Fibroblast of skin of scalp (primary cell): ENCODE results near the gene TUBA3D.
A peak's percentile ranks its signal among the peaks of the same experiment; 100 is the strongest.
"Not testable (repeated sequence)": the region's sequence is repeated elsewhere in the genome, so short reads cannot be mapped to it uniquely, and the experiment has no call there.

ENCODE experiments used
- DNase-seq: peaks from one replicate; pipeline ENCODE4 v3.0.0-alpha.2; 2013

Gene TUBA3D

DNA sequence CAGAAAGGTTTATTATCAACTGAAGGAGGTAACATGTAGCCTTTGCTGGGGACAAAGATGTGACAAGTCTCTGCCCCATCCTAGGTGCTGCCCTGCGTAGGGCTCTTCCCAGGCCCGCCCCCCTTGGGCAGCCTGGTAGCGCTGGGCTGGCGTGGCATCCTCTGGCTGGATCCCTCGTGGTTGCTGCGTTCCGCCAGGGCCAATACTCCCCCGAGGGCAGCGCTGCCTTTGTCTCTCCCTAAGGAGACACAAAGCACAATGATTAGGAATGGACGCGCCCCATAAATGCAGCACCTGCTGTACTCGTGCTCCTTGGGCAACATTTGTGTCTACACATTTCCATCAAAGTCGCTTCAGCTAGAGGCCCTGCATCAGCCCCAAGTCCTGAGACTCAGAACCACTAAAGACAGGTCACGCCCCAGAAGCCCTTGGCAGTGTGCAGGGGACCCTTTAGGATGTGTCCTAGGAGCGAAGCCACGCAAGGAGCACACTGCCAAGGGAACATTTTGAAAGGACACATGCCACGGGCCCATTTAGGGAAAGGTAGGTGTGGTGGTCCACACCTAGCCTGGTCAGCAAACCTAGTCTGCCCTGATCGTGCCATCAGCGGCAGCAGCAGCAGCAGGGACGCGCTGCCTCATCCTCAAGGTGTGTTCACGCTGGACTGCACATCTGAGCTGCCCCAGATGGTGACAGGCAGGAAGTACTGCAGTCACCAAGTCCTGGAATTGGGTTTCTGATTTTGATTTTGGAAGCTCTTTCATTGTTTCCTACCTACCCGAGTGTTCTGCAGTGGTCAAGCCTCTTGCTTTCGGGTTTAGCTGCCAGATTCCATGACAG, 8.3 kb downstream of the TUBA3D start:
- not testable (repeated sequence) for DNase-seq

DNA sequence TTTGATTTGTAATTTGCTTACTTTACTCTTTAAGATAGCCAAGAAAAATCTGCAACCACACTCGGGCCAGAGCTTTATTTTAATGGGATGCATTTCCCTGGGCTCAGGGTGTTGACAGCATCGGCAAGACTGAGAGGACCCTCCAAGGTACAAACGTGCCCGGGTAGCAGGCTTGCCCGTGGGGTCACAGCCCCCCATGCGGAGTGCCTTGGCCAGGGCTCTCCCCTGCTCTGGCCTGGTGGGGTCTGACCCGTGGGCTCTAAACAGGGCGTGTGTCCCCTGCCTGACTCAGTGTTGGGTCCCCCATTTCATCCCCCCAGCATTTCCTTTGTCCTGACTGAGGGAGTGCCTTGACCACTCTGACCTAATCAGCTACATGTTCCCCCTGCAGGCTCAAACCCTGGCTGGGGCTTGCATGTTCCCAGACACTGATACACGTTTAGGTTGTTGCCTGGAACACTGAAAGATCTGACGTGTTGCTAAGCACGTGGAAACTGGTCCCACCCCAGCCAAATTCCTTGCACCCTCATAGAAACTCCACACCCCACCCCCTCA, 9.1 kb downstream of the TUBA3D start:
- DNase-seq = not testable (repeated sequence)

DNA sequence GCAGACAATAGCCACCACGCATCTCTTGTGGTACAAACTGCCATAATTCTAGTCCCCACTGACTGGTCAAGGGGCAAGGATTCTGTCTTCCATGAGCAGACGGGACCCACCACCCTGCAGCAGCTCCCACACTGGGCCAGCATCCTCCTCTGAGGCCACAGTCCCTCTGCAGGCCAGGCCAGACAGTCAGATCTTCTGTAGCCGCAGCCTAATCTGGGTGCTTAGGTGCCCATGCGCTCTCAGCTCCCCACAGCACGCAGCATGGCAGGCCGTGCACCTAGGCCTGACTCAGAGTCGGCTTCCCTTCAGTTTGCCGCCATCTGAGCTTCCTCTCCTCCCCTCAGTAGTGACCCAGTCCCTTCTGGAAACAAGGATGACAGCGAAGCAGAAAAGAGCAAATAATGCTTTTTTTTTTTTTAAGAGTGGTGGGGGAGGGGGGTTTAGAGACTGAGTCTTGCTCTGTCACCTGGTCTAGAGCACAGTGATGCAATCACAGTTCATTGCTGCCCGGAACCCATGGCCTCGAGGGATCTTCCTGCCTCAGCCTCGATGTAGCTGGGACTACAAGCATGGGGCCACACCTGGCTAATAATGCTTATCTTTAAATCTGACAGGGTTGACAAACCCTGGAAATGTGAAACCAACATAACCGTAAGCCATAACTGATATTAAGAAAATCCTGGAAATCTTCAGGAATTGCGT, 10.4 kb downstream of the TUBA3D start:
- not testable (repeated sequence) for DNase-seq

DNA sequence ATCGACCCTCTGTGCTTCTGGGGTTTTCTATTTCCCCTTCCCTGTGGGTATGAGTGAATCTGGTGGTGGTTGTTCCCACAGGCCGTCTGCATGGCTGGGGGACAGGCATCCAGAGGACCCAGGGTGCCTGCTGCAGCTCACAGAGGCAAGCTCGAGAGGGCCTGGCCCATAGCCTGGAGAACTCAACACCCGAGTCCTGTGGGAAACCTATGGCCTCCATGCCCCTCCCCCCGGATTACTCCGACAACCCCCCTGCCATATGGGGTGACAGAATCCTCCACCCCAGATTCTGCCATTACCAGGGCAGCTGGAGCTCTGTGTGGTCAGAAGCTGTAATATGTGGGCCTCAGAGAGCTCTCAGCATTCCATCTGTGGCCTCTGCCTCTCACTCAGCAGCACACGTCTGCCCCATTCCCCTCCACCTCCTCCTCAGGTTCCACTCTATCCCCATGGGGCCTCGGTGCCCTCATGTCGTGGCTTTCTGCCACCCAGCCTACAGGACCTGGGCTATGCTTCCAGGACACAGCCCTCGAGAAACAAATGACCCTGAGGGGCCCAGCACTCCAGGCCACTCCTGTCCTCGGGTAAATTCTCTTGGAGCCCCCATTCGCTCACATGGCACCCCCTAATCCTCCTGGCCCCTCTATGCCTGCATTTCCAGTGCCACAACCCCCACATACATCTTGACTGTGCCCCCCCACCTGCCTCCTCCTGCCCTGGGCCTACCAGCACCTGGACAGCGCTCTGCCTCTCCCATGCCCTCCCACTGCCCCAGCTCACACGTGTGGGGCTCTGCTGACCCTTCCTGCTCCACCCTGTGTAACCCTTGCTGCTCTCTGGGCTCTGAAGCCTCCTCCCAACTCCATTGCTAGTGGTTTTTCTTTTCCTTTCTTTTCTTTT, 12.6 kb downstream of the TUBA3D start:
- DNase-seq = no peak

DNA sequence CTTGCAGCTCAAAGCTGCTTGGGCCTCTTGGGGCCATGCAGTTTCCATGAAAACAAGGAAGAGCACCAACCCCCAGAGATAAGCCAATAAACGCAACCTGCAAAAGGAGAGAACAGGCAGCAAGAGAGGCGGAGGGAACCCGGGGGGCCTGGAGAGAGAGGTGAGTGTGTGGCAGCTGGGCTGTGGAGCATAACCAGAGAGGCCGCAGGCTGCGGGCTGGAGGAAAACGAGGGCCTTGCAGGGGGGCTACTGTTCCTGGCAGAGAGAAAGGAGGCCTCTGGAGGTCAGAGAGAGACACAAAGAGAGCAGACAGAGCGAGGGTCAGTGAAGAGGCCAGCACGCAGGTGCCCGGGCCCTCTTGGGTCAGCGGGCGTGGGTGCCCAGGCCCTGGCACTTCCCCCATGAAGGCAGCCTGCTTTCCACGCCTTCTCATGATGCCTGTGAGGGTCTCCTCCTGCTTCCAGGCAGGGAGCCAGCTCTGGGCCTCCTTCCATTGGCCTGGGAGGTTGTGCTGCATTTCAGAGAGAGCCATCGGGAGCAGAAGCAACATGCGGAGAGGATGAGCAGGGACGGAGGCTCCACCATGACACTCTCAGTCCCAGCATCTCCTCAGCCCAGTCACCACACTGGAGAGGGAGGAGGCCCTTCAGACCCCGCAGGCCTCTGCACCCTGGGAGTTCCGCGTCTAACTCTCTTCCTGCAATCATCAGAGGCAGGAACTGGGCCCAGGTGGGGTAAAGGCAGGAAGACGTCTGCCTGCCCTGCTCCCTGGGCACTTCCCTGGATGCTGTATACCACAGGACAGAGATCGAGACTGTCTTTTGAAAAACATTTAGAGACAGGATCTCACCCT, 14.9 kb downstream of the TUBA3D start:
- DNase-seq = not testable (repeated sequence)

DNA sequence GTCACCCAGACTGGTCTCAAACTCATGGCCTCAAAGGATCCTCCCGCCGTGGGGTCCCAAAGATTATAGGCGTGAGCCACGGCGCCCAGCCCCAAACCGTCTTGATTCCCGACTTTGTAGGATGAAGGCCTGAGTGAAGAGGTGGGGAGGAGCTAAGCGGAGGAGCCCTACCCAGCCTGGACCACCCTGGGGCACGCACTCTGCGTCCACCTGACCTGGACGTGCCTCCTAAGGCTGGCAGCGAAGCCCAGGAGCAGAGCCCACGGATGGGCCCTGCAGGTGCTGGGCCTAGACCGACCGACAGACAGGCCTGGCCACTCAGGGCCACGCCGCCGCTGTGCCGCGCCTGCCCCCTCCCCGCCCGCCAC, 15.5 kb downstream of the TUBA3D start:
- not testable (repeated sequence) for DNase-seq

DNA sequence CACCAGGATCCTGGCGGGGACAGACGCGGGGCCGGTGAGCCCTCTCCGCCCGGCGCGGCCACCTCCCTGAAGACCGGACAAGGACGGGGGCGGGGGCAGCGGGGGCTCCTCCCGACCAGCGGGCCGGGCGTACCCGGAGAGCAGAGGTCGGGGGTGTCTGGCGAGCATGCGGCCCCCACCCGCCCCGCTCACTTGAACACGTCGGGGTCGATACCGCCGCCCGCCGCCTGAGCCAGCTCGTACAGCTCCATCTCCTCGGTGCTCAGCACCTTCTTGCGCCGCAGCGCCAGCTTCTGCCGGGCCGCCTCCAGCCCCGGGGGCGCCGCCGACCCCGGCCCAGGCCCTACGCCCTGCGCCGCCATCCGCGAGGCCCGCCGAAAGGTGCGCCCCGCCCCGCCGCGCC, 16.1 kb downstream of the TUBA3D start, which contains the start of gene MZT2A:
TSS of gene MZT2A (minus strand) at position 383 of the 403 bp plus-strand sequence. CDS start at position 362, 21 bp downstream.
- DNase-seq = not testable (repeated sequence)

DNA sequence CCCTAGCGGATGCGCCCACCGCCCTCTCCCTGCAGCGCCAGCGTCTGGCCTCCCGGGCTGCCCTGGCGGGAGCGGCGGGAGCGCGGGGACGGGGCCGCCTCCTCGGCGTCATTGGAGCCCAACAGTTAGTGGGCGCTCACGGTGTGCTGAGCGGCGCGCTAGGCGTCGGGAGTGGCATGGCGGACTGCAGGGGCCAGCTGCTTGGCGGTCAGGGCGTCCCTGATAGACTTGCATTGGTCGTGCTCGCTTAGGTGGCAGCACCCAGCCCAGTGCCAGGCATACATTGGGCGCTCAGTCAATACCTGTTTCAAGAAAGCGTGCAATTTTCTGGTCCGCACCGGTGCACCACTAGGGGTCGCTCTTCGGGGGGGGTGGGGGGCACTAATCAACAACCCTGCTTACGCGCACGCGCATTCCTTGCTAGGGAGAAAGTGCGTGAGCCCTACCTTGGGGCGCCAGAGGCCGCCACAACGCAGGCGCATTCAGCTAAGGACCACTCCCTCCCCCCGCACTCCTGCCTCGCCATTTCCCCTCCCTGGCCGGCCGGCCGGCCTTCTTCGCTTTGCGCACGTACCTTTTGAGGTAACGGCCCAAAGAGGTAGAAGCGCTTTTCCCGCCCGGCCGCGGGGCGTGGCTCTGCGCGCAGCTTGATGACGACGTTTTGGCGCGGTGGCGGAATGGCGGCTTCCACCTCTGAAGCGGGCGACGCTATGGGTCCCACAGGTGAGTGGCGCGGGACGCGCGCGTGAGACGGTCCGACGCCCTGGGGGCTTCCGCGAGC, 16.7 kb downstream of the TUBA3D start:
- peak; percentile 93 for DNase-seq

DNA sequence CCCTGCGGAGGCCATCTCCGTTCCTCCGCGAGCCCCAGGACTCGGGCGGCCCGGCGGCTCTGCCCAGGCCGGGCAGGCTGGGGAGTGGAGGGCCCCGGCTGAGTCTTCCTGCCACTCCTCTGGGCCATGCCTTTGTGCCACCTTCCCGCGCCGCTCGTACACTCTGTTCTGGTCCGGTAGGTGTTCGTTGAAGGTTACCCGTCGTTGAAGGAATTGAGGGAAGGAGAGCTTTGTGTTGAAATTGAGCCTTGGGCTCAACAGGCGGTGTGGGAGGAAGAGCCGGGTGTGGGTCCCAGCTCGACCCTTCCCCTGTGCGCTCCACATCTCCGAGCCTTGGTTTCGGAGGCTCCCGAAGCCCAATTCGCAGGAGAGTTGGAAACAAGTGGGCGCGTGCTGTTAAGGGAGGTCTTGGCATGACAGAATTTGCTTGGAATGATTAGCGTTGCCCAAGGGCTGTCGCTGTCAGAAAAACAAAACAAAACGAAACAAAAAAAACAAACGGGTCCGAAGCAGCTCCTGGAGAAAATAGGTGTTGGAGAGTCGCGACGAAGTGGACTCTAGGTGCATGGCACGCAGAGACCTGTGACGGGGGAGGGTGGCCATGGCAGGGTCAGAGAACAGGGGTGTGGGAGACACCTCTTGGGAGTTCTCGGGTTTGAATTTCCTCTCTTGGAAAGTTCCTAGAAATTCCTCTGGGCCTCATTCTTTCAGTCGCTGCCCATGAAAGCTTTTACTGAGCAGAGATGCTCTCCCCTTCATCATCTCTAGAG, 17.5 kb downstream of the TUBA3D start:
- DNase-seq = no peak

DNA sequence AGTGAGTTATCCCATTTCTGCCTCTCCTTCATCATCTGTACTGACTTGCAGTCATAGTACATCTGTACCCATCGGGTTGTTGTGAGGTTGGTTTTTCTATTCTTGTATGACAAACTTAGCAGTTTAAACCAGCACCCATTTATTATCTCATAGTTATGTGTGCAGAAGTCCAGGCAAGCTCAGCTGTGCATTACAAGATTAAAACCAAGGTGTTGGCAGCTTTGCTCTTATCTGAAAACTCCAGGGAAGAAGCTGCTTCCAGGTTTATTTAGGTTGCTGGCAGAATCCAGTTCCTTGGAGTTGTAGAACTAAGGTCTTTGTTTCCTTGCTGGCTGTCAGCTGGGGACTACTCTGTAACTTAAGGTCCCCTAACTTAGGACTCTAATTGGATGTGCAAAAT, 19.6 kb downstream of the TUBA3D start:
- DNase-seq = not testable (repeated sequence)

DNA sequence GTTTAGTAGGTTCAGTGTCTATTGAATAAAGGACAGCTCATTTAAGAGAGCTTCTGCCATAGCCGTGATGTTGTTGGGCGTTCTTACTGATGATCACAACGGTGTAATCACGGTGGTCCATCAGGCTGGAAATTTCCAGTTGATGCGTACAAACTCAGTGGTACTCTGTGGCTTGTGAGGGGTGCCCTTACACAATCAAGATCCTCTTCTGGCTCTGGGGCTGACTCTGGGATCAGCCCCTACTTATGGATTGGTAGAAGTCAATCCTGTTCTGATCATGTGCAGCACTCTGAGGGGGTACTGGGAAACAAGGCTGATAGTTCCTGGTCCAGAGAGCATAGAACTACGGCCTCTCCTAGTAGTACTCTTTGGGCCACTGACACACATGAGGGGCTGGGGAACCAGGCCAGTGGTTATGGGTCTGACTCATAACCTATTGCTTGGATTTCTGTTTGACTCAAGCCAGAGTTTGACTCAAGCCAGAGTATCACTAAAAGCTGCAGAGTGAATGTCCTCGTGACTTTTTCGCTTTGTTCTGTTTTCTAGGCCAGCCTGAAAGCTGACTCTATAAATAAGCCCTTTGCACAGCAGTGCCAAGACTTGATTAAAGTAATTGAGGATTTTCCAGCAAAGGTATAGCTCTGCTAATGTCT, 22.5 kb downstream of the TUBA3D start:
- not testable (repeated sequence) for DNase-seq

DNA sequence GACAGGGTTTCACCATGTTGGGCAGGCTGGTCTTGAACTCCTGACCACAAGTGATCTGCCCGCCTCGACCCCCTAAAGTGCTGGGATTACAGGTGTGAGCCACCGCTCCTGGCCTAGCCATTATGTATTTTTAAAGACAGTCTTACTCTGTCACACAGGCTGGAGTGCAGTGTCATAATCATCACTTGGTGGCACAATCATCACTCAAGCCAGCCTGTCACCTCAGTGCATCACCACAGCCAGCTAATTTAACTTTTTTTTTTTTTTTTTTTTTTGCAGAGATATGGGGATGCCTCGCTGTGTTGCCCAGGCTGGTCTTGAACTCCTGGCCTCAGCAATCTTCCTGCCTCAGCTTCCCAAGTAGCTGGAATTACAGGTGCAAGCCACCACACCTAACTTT, 27.7 kb downstream of the TUBA3D start:
- not testable (repeated sequence) for DNase-seq

DNA sequence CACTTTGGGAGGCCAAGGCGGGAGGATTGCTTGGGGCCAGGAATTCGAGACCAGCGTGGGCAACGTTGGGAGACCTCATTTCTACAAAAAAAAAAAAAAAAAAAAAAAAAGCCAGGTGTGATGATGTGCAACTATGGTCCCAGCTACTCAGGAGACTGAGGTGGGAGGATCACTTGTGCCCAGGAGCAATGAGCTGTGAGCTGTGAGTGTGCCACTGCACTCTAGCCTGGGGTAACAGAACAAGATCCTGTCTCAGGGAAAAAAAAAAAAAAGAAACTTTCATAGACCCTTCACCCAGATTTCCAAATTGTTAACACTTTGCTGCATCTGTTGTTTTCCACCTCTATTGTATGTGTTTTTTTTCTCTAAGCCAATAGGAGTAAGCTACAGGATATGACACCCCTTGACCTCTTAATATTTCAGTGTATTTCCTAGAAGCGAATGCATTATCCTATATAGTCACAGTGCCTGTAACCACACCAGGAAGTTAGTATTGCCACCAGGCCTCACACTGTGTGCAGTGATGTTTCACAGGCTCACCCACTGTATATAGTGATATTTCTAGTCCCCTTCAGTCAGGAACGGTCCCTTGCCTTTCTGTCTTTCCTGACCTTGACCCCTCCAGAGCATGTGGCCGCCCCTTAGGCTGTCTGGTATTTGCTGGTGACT, 28.3 kb downstream of the TUBA3D start:
- not testable (repeated sequence) for DNase-seq

DNA sequence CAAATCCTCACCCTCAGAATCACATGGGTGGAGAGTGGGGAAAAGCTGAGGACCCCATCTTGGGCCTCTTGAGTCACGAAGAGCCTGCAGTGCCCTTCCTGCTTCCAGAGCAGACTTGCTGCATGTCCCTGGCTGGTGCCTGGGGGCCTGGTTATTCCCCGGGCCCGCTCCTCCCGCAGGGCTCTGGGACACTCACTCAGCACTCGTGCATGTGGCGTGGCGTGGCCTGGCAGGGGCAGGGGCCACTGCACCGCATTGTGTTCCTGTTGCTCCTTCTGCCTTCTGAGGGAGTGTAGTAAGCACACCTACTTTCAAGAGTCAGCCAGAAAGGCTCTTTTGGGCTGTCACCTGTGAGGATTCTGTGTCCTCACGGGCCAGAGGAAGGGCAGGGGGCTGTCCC, 33.7 kb downstream of the TUBA3D start:
- no peak for DNase-seq

DNA sequence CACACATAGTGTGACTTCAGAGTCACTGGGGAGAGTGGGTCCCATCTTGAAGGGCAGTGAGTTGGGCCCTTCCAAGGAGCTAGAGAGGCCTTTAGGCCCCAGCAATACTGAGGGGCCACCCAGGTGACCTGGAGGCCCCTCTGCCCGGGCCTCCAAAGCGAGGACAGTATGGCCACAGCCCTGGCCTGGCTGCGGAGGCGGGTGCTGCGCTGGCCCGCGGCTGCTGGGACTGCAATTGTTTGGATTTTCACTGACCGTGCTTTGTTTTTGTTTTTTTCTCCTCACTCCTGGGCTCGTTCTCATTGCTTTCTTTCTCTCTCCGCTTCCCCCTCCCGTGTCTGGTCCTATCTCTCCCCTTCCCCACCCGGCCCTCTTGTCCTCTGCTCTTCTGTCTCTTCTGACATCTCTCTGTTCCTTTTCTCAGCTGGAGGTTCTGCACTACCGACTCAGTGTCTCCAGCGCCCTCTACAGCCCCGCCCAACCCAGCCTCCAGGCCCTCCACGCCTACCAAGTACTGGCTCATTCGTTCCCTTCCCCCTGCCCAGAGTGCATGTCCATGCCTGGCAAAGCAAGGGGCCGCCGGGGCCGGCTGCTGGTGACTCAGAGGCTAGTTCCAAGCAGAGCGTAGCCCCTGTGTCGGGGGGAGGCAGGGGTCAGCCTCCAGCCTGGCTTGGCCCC, 35.5 kb downstream of the TUBA3D start:
- not testable (repeated sequence) for DNase-seq

DNA sequence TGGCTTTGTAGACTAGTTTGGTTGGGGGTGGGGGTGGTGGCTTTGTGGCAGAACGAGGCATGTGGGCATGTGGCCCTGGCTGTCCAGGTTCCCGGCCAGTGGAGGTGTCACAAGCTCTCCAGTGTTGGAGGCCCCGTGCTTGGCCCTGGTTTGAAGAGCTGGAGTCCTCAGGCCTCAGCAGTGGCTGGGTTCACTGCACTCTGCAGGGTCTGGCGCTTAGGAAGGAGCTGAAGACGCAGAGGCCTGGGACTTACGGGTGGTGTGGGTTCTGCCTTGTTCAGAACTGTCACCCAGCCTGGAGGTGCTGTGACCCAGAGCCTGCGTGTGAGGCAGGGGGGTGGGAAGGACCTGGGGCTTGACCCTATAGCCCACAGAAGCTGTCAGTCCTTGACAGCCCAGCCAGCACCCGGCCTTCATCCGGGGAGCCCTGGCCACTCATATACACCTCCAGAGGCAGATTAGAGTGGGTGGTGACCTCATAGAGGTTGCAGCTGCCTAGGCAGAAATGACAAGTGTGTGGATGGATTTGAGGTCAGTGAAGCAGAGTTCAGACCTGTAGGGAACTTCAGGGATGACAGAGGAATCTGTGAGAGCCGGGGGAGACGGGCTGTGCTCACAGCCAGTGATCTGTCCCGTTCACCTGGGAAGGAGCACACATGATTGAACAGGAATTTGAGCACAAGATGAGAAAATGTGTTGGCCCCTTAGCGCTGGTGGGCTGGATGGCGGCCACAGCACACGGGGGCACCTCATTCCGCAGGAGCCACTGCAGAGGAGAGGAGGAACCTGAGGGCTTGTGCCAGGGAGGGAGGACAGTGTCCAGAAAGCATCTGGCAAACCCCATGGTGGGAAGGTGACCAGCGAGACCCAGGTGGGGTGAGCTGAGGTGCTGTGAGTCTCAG, 36.3 kb downstream of the TUBA3D start:
- not testable (repeated sequence) for DNase-seq
